ENCODE results near the gene LRP1B.

DNA sequence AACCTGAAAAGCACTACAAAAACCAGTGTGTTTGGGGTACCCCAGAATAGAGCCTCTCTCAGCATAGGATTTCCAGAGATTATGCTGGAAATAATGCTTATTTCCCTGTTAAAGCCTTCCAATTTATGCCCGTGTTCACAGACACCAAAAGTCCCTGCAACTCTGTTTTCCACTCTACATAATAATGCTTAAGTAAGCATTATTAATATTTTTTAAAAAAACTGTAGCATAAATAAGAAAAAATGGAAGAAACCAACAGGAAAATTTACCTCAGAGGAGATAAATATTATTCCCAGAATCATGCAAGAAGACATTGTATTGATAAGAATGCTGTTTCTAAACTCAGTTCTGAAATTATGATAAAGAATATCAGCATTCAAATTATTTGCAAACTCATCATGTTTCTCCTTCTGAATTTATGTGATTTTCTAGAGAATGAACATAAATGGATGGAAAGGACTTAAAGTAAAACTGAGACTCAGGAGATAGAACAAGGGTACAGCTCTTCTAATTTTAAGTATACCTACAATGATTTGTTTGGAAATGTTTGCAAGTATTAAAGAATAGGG is 241.7 kb downstream of the LRP1B start:
- TF ChIP-seq, protein P1, sequence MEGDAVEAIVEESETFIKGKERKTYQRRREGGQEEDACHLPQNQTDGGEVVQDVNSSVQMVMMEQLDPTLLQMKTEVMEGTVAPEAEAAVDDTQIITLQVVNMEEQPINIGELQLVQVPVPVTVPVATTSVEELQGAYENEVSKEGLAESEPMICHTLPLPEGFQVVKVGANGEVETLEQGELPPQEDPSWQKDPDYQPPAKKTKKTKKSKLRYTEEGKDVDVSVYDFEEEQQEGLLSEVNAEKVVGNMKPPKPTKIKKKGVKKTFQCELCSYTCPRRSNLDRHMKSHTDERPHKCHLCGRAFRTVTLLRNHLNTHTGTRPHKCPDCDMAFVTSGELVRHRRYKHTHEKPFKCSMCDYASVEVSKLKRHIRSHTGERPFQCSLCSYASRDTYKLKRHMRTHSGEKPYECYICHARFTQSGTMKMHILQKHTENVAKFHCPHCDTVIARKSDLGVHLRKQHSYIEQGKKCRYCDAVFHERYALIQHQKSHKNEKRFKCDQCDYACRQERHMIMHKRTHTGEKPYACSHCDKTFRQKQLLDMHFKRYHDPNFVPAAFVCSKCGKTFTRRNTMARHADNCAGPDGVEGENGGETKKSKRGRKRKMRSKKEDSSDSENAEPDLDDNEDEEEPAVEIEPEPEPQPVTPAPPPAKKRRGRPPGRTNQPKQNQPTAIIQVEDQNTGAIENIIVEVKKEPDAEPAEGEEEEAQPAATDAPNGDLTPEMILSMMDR (IDR thresholded peaks at IDR 0.05) = no peak
- no peak for TF ChIP-seq POLR2A (IDR thresholded peaks at IDR 0.05)

Measured in Peyer's patch (tissue), 4 donors.